Mesothelial cell of epicardium (in vitro differentiated cells): ENCODE results near the gene NDUFV2. TPM values are rescaled to one million over a fixed set of nuclear protein-coding genes. Genes with fewer than 3 reads are reported as not detected.

Experiments
- DNase-seq, 2 experiments: peaks; one replicate each; pipeline ENCODE4 v3.0.0; 2021; ENCODE audit warnings: low spot score in 2 of 2; ENCODE audit not compliant: unreplicated experiment in 2 of 2
- H3K27ac Mint-ChIP-seq: 2 replicates; pipeline ENCODE4 v1.8.0; 2021; ENCODE audit warnings: mixed read lengths
- H3K27me3 Mint-ChIP-seq: 2 replicates; pipeline ENCODE4 v1.8.0; 2021; ENCODE audit warnings: low read depth, mixed read lengths
- H3K36me3 Mint-ChIP-seq: 2 replicates; pipeline ENCODE4 v1.8.0; 2021; ENCODE audit warnings: mixed read lengths
- H3K4me1 Mint-ChIP-seq: 2 replicates; pipeline ENCODE4 v1.8.0; 2021; ENCODE audit warnings: mixed read lengths
- H3K4me3 Mint-ChIP-seq: 2 replicates; pipeline ENCODE4 v1.8.0; 2021; ENCODE audit warnings: mild to moderate bottlenecking, moderate library complexity, mixed read lengths
- H3K9me3 Mint-ChIP-seq: 2 replicates; pipeline ENCODE4 v1.8.0; 2021; ENCODE audit warnings: mixed read lengths
- total RNA-seq: library from RNA; stranded (reverse); gene quantifications from 3 replicates; pipeline ENCODE4 v1.2.1, GENCODE V29; 2021
- TF ChIP-seq, protein P1 (sequence below): fragments of 200-600 bp; sonication (generic); IDR thresholded peaks from one replicate; pipeline ENCODE4 v1.5.0; 2021; ENCODE audit warnings: antibody characterized with exemption; ENCODE audit not compliant: unreplicated experiment

The NDUFV2 gene
- total RNA-seq, 1 donor from 2014 or later, result 106 TPM

- H3K27me3 Mint-ChIP-seq, result no peaks in the 10 kb centered on the region
- no peaks in the 10 kb centered on the region for H3K9me3 Mint-ChIP-seq
- DNase-seq, result no peak
- peaks cover 11% of the 10 kb centered on the region for H3K4me1 Mint-ChIP-seq
- no peak overlapping the region for H3K27ac Mint-ChIP-seq
- TF ChIP-seq, protein P1, sequence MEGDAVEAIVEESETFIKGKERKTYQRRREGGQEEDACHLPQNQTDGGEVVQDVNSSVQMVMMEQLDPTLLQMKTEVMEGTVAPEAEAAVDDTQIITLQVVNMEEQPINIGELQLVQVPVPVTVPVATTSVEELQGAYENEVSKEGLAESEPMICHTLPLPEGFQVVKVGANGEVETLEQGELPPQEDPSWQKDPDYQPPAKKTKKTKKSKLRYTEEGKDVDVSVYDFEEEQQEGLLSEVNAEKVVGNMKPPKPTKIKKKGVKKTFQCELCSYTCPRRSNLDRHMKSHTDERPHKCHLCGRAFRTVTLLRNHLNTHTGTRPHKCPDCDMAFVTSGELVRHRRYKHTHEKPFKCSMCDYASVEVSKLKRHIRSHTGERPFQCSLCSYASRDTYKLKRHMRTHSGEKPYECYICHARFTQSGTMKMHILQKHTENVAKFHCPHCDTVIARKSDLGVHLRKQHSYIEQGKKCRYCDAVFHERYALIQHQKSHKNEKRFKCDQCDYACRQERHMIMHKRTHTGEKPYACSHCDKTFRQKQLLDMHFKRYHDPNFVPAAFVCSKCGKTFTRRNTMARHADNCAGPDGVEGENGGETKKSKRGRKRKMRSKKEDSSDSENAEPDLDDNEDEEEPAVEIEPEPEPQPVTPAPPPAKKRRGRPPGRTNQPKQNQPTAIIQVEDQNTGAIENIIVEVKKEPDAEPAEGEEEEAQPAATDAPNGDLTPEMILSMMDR, result no peak
- H3K4me3 Mint-ChIP-seq, result no peak overlapping the region
- peaks cover 26% of the 10 kb centered on the region for H3K36me3 Mint-ChIP-seq
Observed at GRCh38 chr18:9132628-9133027, 30.1 kb downstream of the NDUFV2 start.

DNA sequence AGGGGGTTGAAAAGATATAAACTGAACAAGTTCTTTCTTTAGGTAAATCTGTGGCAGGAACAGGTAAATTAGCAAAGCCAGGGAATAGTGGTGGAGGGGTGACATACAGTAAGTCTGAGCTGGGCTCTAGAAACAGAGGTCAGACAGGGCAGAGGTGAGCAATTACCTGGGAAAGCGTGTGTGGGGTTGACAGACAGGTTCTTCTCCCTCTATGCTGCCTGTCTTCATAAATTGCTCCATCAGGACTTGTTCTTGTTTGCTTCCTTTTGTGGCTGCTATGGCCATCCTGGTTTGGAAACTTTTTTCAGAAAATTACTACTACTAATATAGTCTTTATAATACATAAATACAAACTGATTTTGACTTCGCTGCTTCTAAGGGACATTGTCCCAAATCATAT, 30.7 kb downstream of the NDUFV2 start:
- H3K36me3 Mint-ChIP-seq, result peaks cover 26% of the 10 kb centered on the region
- H3K4me1 Mint-ChIP-seq, result peaks cover 15% of the 10 kb centered on the region
- no peak for DNase-seq
- TF ChIP-seq, protein P1, result no peak
- H3K4me3 Mint-ChIP-seq, result no peak overlapping the region
- H3K27me3 Mint-ChIP-seq, result no peaks in the 10 kb centered on the region
- peak overlapping the region; percentile 11 for H3K27ac Mint-ChIP-seq
- H3K9me3 Mint-ChIP-seq, result no peaks in the 10 kb centered on the region

DNA sequence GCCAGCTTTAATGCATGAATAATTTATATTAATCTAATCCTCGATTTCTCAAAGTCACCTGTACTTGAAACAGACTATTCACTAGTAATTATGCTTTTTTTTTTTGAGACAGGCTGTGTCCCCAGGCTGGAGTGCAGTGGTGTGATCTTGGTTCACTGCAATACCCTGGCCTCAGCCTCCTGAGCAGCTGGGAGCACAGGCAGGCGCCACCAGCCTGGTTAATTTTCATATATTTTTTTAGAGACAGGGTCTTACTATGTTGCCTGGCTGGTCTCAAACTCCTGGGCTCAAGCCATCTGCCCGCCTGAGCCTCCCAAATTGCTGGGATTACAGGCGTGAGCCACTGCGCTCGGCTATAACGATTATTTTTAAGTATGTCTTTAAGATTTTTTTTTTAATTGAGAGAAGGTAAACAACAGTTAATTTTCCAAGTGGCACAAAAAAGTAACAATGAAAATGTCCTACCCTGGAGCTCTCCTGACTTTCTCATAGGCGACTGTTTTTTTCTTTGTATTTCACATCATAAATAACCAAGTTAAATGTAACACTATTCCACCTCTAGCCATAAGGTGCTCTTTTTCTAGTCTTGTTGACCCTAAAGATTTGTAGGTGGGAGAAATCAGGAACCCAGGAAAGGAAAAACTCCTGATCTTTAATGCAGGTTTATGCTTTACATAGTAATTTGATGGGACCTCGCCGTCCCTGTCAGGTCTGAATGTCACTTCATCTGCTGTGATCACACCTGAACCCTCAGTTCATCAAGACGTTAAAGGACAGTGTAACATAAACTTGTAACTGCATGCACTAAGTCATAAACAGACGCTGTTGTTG, 32.8 kb downstream of the NDUFV2 start:
- peaks cover 34% of the 10 kb centered on the region for H3K4me1 Mint-ChIP-seq
- TF ChIP-seq, protein P1, result no peak
- H3K4me3 Mint-ChIP-seq, result peak overlapping the region; percentile 96
- DNase-seq, result no peak
- H3K9me3 Mint-ChIP-seq, result no peaks in the 10 kb centered on the region
- H3K27me3 Mint-ChIP-seq, result no peaks in the 10 kb centered on the region
- peak overlapping the region; percentile 89 for H3K27ac Mint-ChIP-seq
- H3K36me3 Mint-ChIP-seq, result peaks cover 14% of the 10 kb centered on the region

GRCh38 chr18:9135912-9136314, 33.4 kb downstream of the NDUFV2 start:
- TF ChIP-seq, protein P1, result no peak
- no peaks in the 10 kb centered on the region for H3K27me3 Mint-ChIP-seq
- H3K4me1 Mint-ChIP-seq, result peaks cover 37% of the 10 kb centered on the region
- peaks cover 14% of the 10 kb centered on the region for H3K36me3 Mint-ChIP-seq
- peak overlapping the region; percentile 98 for H3K27ac Mint-ChIP-seq
- H3K9me3 Mint-ChIP-seq, result no peaks in the 10 kb centered on the region
- peak overlapping the region; percentile 96 for H3K4me3 Mint-ChIP-seq
- DNase-seq, result peak in 1 of 2 experiments; percentile 32

- Mint-ChIP-seq H3K27me3 (no peaks in the 10 kb centered on the region), H3K9me3 (no peaks in the 10 kb centered on the region), H3K4me1 (peaks cover 42% of the 10 kb centered on the region), H3K36me3 (peaks cover 13% of the 10 kb centered on the region), H3K4me3 (peak within 1 kb of the TSS; percentile 96), H3K27ac (peak within 1 kb of the TSS; percentile 100)
- TF ChIP-seq, protein P1, result no peak
- peak; percentile 96 for DNase-seq
Observed at GRCh38 chr18:9136315-9137155, 34.0 kb downstream of the NDUFV2 start, which contains the start of gene ANKRD12. TSS of gene ANKRD12 (plus strand) at chr18:9136781. CDS start at chr18:9182433, 45,652 bp downstream.
